BJ (cell line): ENCODE measurements around the gene ATG2A. TPM values are rescaled to one million over a fixed set of nuclear protein-coding genes. Genes with fewer than 3 reads are reported as not detected.

Experiments used
- CTCF ChIA-PET: fragments of 350-600 bp; formaldehyde crosslinking; extraction: SDS; loops from one replicate; lab custom pipeline; 2021; ENCODE audit warnings: antibody characterized with exemption, inconsistent platforms; lab: Yijun Ruan, JAX
- POLR2A ChIA-PET: fragments of 300-600 bp; sonication (Branson Sonifier 250); formaldehyde crosslinking; extraction: SDS; loops from one replicate; lab custom pipeline; 2021; ENCODE audit warnings: antibody characterized with exemption; lab: Charles Lee
- DNase-seq: peaks from one replicate; pipeline ENCODE4 v3.0.0-alpha.2; 2011; ENCODE audit warnings: low read depth
- H3K27me3 ChIP-seq: 2 replicates; pipeline ENCODE4 v1.6.0; 2011; ENCODE audit warnings: low read length; ENCODE audit not compliant: control insufficient read depth, insufficient read depth
- H3K36me3 ChIP-seq: 2 replicates; pipeline ENCODE4 v1.5.1; 2011; ENCODE audit warnings: low read length; ENCODE audit not compliant: control insufficient read depth, insufficient read depth
- H3K4me3 ChIP-seq: 2 replicates; pipeline ENCODE4 v1.5.1; 2011; ENCODE audit warnings: low read depth, mild to moderate bottlenecking, control low read depth, low read length
- CTCF ChIP-seq: IDR thresholded peaks from 2 replicates; pipeline ENCODE4 v1.5.1; 2011; ENCODE audit warnings: low read depth, mild to moderate bottlenecking, control low read depth, inconsistent platforms, low read length, moderate library complexity; ENCODE audit not compliant: insufficient read depth
- polyA plus RNA-seq: library from polyadenylated mRNA; depleted of rRNA; stranded (reverse); fragments of >200 nt; gene quantifications from 2 replicates; pipeline ENCODE4 v1.2.3, GENCODE V29; 2011

The ATG2A gene
- polyA plus RNA-seq, 1 experiment = 7.0 TPM

GRCh38 chr11:64902102-64902900, 14.7 kb downstream of the ATG2A start:
- Histone ChIP-seq H3K36me3 (peaks cover 42% of the 10 kb centered on the region), H3K4me3 (no peak overlapping the region), H3K27me3 (no peaks in the 10 kb centered on the region)
- ChIA-PET CTCF (interaction anchor here (0.6 kb wide), 1 partner anchor 55 kb away, joined by 3 read pairs; no protein-coding TSS in a partner anchor), POLR2A (no interaction called here)
- no peak for TF ChIP-seq CTCF
- no peak for DNase-seq

- POLR2A ChIA-PET = no interaction called here
- Histone ChIP-seq H3K36me3 (peaks cover 32% of the 10 kb centered on the region), H3K27me3 (no peaks in the 10 kb centered on the region), H3K4me3 (no peak overlapping the region)
- CTCF ChIA-PET = interaction anchor here (1.0 to 29.7 kb wide), 2 partner anchors 11 to 44 kb away, joined by 4 to 797 read pairs; partner anchors contain the start of gene CDC42BPG
- DNase-seq = no peak
- no peak for TF ChIP-seq CTCF
Observed at GRCh38 chr11:64900774-64901173, 16.2 kb downstream of the ATG2A start.

- CTCF ChIA-PET = interaction anchor here (1.0 to 29.7 kb wide), 2 partner anchors 10 to 44 kb away, joined by 4 to 797 read pairs; partner anchors contain the start of gene CDC42BPG
- peaks cover 29% of the 10 kb centered on the region for H3K36me3 ChIP-seq
- TF ChIP-seq CTCF = no peak
- POLR2A ChIA-PET = no interaction called here
- no peak for DNase-seq
- H3K4me3 ChIP-seq = no peak overlapping the region
- H3K27me3 ChIP-seq = no peaks in the 10 kb centered on the region
Observed at GRCh38 chr11:64900263-64900678, 16.7 kb downstream of the ATG2A start.

- no peak for DNase-seq
- H3K4me3 ChIP-seq = no peak overlapping the region
- ChIA-PET CTCF (interaction anchor here (0.7 to 29.7 kb wide), 6 partner anchors 8 to 212 kb away, joined by 3 to 797 read pairs (median 3); partner anchors contain the start of gene CDC42BPG), POLR2A (no interaction called here)
- TF ChIP-seq CTCF = no peak
- peaks cover 32% of the 10 kb centered on the region for H3K36me3 ChIP-seq
- no peaks in the 10 kb centered on the region for H3K27me3 ChIP-seq
Observed at GRCh38 chr11:64898541-64898940, 18.5 kb downstream of the ATG2A start.

GRCh38 chr11:64898076-64898445, 18.9 kb downstream of the ATG2A start:
- no peak for DNase-seq
- ChIA-PET CTCF (interaction anchor here (1.3 to 29.7 kb wide), 4 partner anchors 8 to 212 kb away, joined by 3 to 797 read pairs (median 6); partner anchors contain the start of gene CDC42BPG), POLR2A (no interaction called here)
- TF ChIP-seq CTCF = no peak
- Histone ChIP-seq H3K27me3 (no peaks in the 10 kb centered on the region), H3K4me3 (no peak overlapping the region), H3K36me3 (peaks cover 28% of the 10 kb centered on the region)
